ENCODE results near the gene ADAMTS7.
"Not testable (repeated sequence)": the region's sequence is repeated elsewhere in the genome, so short reads cannot be mapped to it uniquely, and the experiment has no call there.

- not testable (repeated sequence) for TF ChIP-seq POLR2A (IDR thresholded peaks at IDR 0.05)
- TF ChIP-seq, protein P1, sequence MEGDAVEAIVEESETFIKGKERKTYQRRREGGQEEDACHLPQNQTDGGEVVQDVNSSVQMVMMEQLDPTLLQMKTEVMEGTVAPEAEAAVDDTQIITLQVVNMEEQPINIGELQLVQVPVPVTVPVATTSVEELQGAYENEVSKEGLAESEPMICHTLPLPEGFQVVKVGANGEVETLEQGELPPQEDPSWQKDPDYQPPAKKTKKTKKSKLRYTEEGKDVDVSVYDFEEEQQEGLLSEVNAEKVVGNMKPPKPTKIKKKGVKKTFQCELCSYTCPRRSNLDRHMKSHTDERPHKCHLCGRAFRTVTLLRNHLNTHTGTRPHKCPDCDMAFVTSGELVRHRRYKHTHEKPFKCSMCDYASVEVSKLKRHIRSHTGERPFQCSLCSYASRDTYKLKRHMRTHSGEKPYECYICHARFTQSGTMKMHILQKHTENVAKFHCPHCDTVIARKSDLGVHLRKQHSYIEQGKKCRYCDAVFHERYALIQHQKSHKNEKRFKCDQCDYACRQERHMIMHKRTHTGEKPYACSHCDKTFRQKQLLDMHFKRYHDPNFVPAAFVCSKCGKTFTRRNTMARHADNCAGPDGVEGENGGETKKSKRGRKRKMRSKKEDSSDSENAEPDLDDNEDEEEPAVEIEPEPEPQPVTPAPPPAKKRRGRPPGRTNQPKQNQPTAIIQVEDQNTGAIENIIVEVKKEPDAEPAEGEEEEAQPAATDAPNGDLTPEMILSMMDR (IDR thresholded peaks at IDR 0.05): not testable (repeated sequence)
These were observed 31.3 kb downstream of the ADAMTS7 start for GRCh38 chr15:78779975-78780374.

Data from uterus (tissue), 2 donors.